ENCODE data around the gene SORBS1. TPM values are rescaled to one million over a fixed set of nuclear protein-coding genes. Genes with fewer than 3 reads are reported as not detected.

SORBS1 gene
- total and polyA plus RNA-seq, 2 donors (not counting 3 experiments of a cell fraction or from before 2014, with no cell fraction given): 2.0 to 7.9 TPM

- no TSS peak for BruUV-seq (replicated peaks)
- dilution Hi-C loops (cut with MboI; ENCODE audit: extremely low pct_ligation_motif_present, low sequenced_read_pairs): no loop called here
- Histone ChIP-seq H2AFZ (ENCODE audit: low read depth, low read length) (no peak overlapping the region), H3K4me3 (replicated peaks in 1 of 3; ENCODE audit: insufficient read depth in 1 of 3, low read depth in 1 of 3, low read length in 3 of 3) (no peak overlapping the region), H3K27ac (ENCODE audit: insufficient read depth, low read depth, low read length) (no peak overlapping the region), H3K9me3 (replicated peaks; ENCODE audit: control insufficient read depth, insufficient read depth, low read length) (no peaks in the 10 kb centered on the region), H3K27me3 (ENCODE audit: control insufficient read depth in 2 of 2, insufficient read depth in 2 of 2, low read length in 2 of 2) (peaks cover 0 to 7% of the 10 kb centered on the region in 2 experiments), H3K36me3 (ENCODE audit: control insufficient read depth in 2 of 2, extremely low read depth in 1 of 2, insufficient read depth in 2 of 2, low read length in 2 of 2) (no peaks in the 10 kb centered on the region), H3K9me1 (replicated peaks; ENCODE audit: control insufficient read depth, extremely low read depth, insufficient read depth, low read length) (no peaks in the 10 kb centered on the region), H3K9ac (replicated peaks; ENCODE audit: extremely low read depth, insufficient read depth, low read length) (no peak overlapping the region), H3K4me1 (ENCODE audit: control insufficient read depth, extremely low read depth, insufficient read depth, low read length) (peaks cover 5% of the 10 kb centered on the region), H4K20me1 (replicated peaks; ENCODE audit: control insufficient read depth, extremely low read depth, insufficient read depth, low read length) (no peaks in the 10 kb centered on the region), H3K79me2 (ENCODE audit: control insufficient read depth, insufficient read depth, low read length) (no peaks in the 10 kb centered on the region), H3K4me2 (ENCODE audit: insufficient read depth, low read length) (no peak overlapping the region)
- intact Hi-C loops (cut with micrococcal nuclease): no loop called here
- TF ChIP-seq FOS (IDR thresholded peaks at IDR 0.05; ENCODE audit: borderline replicate concordance, insufficient read depth, low read length) (no peak), POLR2AphosphoS5 (IDR thresholded peaks at IDR 0.05; ENCODE audit: insufficient read depth, low read depth, low read length) (no peak), MAX (IDR thresholded peaks at IDR 0.05; ENCODE audit: insufficient read depth, insufficient read length) (no peak), JUN (IDR thresholded peaks at IDR 0.05; ENCODE audit: borderline replicate concordance, insufficient read depth, insufficient read length, low read depth) (no peak), CTCF (IDR thresholded peaks at IDR 0.05; ENCODE audit: extremely low read depth in 1 of 2, insufficient read depth in 1 of 2, low read depth in 1 of 2, low read length in 2 of 2) (no peak)
- CTCF ChIA-PET: interaction anchor here (1.6 kb wide), 1 partner anchor 24 kb away, joined by 3 read pairs; no protein-coding TSS in a partner anchor
- POLR2A ChIA-PET: no interaction called here
- no peak for DNase-seq (ENCODE audit: low read depth, low spot score)
- no peak for FAIRE-seq
These were observed 4.0 kb downstream of the SORBS1 start for GRCh38 chr10:95556994-95557767.

Measured in endothelial cell of umbilical vein (primary cell).